Measurements from ENCODE around the gene TFDP1.

- no peak for TF ChIP-seq EZH2phosphoT487 (IDR thresholded peaks at IDR 0.05; ENCODE audit: borderline replicate concordance, low read depth, low read length)
- TF ChIP-seq, protein P1, sequence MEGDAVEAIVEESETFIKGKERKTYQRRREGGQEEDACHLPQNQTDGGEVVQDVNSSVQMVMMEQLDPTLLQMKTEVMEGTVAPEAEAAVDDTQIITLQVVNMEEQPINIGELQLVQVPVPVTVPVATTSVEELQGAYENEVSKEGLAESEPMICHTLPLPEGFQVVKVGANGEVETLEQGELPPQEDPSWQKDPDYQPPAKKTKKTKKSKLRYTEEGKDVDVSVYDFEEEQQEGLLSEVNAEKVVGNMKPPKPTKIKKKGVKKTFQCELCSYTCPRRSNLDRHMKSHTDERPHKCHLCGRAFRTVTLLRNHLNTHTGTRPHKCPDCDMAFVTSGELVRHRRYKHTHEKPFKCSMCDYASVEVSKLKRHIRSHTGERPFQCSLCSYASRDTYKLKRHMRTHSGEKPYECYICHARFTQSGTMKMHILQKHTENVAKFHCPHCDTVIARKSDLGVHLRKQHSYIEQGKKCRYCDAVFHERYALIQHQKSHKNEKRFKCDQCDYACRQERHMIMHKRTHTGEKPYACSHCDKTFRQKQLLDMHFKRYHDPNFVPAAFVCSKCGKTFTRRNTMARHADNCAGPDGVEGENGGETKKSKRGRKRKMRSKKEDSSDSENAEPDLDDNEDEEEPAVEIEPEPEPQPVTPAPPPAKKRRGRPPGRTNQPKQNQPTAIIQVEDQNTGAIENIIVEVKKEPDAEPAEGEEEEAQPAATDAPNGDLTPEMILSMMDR (conservative IDR thresholded peaks at IDR 0.05; ENCODE audit: low read length), result no peak
Observed at GRCh38 chr13:113589961-113590339, 5.4 kb downstream of the TFDP1 start.
